Nephron (organoid): ENCODE measurements around the gene DLG4.

Source experiments
- H3K27ac Mint-ChIP-seq, 3 experiments: 2 replicates each; pipeline ENCODE4 v1.8.0; 2020; ENCODE audit warnings: mixed read lengths in 3 of 3, mild to moderate bottlenecking in 2 of 3, moderate library complexity in 1 of 3
- H3K27me3 Mint-ChIP-seq: 2 replicates; pipeline ENCODE4 v1.8.0; 2021; ENCODE audit warnings: low read depth, mild to moderate bottlenecking, moderate library complexity, mixed read lengths
- H3K36me3 Mint-ChIP-seq: 2 replicates; pipeline ENCODE4 v1.8.0; 2020; ENCODE audit warnings: low read depth, mixed read lengths
- H3K4me1 Mint-ChIP-seq: 2 replicates; pipeline ENCODE4 v1.8.0; 2020; ENCODE audit warnings: mixed read lengths
- H3K4me3 Mint-ChIP-seq, 3 experiments: 2 replicates each; pipeline ENCODE4 v1.8.0; 2020; ENCODE audit warnings: mild to moderate bottlenecking in 3 of 3, mixed read lengths in 3 of 3, moderate library complexity in 2 of 3
- H3K9me3 Mint-ChIP-seq: 2 replicates; pipeline ENCODE4 v1.8.0; 2020; ENCODE audit warnings: mixed read lengths
- CTCF ChIP-seq, 3 experiments: fragments of 200-600 bp; sonication (generic); IDR thresholded peaks; one replicate each; pipeline ENCODE4 v1.5.0; 2021; ENCODE audit warnings: antibody characterized with exemption in 3 of 3; ENCODE audit not compliant: unreplicated experiment in 3 of 3

Gene DLG4

GRCh38 chr17:7219229-7219811 is 316 bp downstream of the DLG4 start:
- peaks cover 4% of the 10 kb centered on the region for H3K27me3 Mint-ChIP-seq
- no peak for TF ChIP-seq CTCF (IDR thresholded peaks at IDR 0.05; ENCODE audit: unreplicated experiment in 3 of 3)
- peaks cover 19% of the 10 kb centered on the region for H3K36me3 Mint-ChIP-seq
- peak overlapping the region; percentile 93 to 96 (median 95) for H3K27ac Mint-ChIP-seq
- H3K9me3 Mint-ChIP-seq = no peaks in the 10 kb centered on the region
- peaks cover 61% of the 10 kb centered on the region for H3K4me1 Mint-ChIP-seq
- peak overlapping the region; percentile 89 to 93 (median 89) for H3K4me3 Mint-ChIP-seq

- TF ChIP-seq CTCF (IDR thresholded peaks at IDR 0.05; ENCODE audit: unreplicated experiment in 3 of 3) = no peak
- Mint-ChIP-seq H3K27ac (peak overlapping the region; percentile 93 to 96 (median 95)), H3K27me3 (peaks cover 4% of the 10 kb centered on the region), H3K36me3 (peaks cover 15% of the 10 kb centered on the region), H3K4me3 (peak overlapping the region; percentile 89 to 93 (median 89)), H3K9me3 (no peaks in the 10 kb centered on the region), H3K4me1 (peaks cover 65% of the 10 kb centered on the region)
These were observed 878 bp downstream of the DLG4 start for GRCh38 chr17:7218758-7219157.

GRCh38 chr17:7218166-7218565 is 1.5 kb downstream of the DLG4 start:
- TF ChIP-seq CTCF (IDR thresholded peaks at IDR 0.05; ENCODE audit: unreplicated experiment in 3 of 3) = no peak
- H3K4me1 Mint-ChIP-seq = peaks cover 71% of the 10 kb centered on the region

GRCh38 chr17:7217113-7217987 is 2.3 kb downstream of the DLG4 start:
- peaks cover 4% of the 10 kb centered on the region for H3K27me3 Mint-ChIP-seq
- H3K9me3 Mint-ChIP-seq = no peaks in the 10 kb centered on the region
- TF ChIP-seq CTCF (IDR thresholded peaks at IDR 0.05; ENCODE audit: unreplicated experiment in 3 of 3) = no peak
- H3K36me3 Mint-ChIP-seq = peaks cover 8% of the 10 kb centered on the region
- peaks cover 75% of the 10 kb centered on the region for H3K4me1 Mint-ChIP-seq
- peak overlapping the region; percentile 93 to 96 (median 95) for H3K27ac Mint-ChIP-seq
- peak overlapping the region; percentile 89 to 93 (median 90) for H3K4me3 Mint-ChIP-seq

More at GRCh38 chr17:7218166-7218565, 1.5 kb downstream of the DLG4 start:
- Mint-ChIP-seq H3K4me3 (peak overlapping the region; percentile 89 to 93 (median 89)), H3K27me3 (peaks cover 4% of the 10 kb centered on the region), H3K9me3 (no peaks in the 10 kb centered on the region), H3K27ac (peak overlapping the region; percentile 93 to 96 (median 95)), H3K36me3 (peaks cover 15% of the 10 kb centered on the region)

GRCh38 chr17:7216242-7217112 is 3.2 kb downstream of the DLG4 start:
- Mint-ChIP-seq H3K27me3 (peaks cover 4% of the 10 kb centered on the region), H3K4me3 (peak overlapping the region; percentile 86 to 90 (median 89)), H3K36me3 (peaks cover 5% of the 10 kb centered on the region), H3K9me3 (no peaks in the 10 kb centered on the region), H3K27ac (peak overlapping the region; percentile 76 to 95 (median 89)), H3K4me1 (peaks cover 77% of the 10 kb centered on the region)
- TF ChIP-seq CTCF (IDR thresholded peaks at IDR 0.05; ENCODE audit: unreplicated experiment in 3 of 3) = no peak
